HCEC 1CT (cell line): ENCODE data around the gene SHISA5.
"Not testable (repeated sequence)": the region's sequence is repeated elsewhere in the genome, so short reads cannot be mapped to it uniquely, and the experiment has no call there.

ENCODE experiments used
- DNase-seq: peaks from one replicate; pipeline ENCODE4 v3.0.0-alpha.2; 2017

The SHISA5 gene

GRCh38 chr3:48518638-48519276 is 14.8 kb upstream of the SHISA5 start:
- DNase-seq = no peak

GRCh38 chr3:48518069-48518468 is 14.1 kb upstream of the SHISA5 start:
- DNase-seq = no peak

GRCh38 chr3:48516571-48516970 is 12.6 kb upstream of the SHISA5 start:
- no peak for DNase-seq

GRCh38 chr3:48514431-48515227 is 10.7 kb upstream of the SHISA5 start:
- DNase-seq = no peak

- DNase-seq = no peak
Observed at GRCh38 chr3:48511551-48511950, 7.6 kb upstream of the SHISA5 start.

GRCh38 chr3:48507256-48508061 is 3.5 kb upstream of the SHISA5 start:
- DNase-seq = peak; percentile 7

- no peak for DNase-seq
Observed at GRCh38 chr3:48505968-48506504, 2.1 kb upstream of the SHISA5 start.

- no peak for DNase-seq
Observed at GRCh38 chr3:48505146-48505545, 1.2 kb upstream of the SHISA5 start.

- DNase-seq = peak; percentile 45
Observed at GRCh38 chr3:48503401-48504050, 448 bp downstream of the SHISA5 start.

- DNase-seq = no peak
Observed at GRCh38 chr3:48502728-48503168, 1.2 kb downstream of the SHISA5 start.

GRCh38 chr3:48502121-48502520 is 1.9 kb downstream of the SHISA5 start:
- no peak for DNase-seq

GRCh38 chr3:48501196-48501595 is 2.8 kb downstream of the SHISA5 start:
- DNase-seq = no peak

GRCh38 chr3:48500656-48501055 is 3.3 kb downstream of the SHISA5 start:
- DNase-seq = no peak

- no peak for DNase-seq
Observed at GRCh38 chr3:48493203-48493501, 10.8 kb downstream of the SHISA5 start.

GRCh38 chr3:48492461-48493202 is 11.3 kb downstream of the SHISA5 start:
- no peak for DNase-seq

- no peak for DNase-seq
Observed at GRCh38 chr3:48486952-48487351, 17.0 kb downstream of the SHISA5 start.

GRCh38 chr3:48482822-48483221 is 21.2 kb downstream of the SHISA5 start:
- DNase-seq = not testable (repeated sequence)

GRCh38 chr3:48480891-48481290 is 23.1 kb downstream of the SHISA5 start:
- not testable (repeated sequence) for DNase-seq

GRCh38 chr3:48478626-48479555 is 25.1 kb downstream of the SHISA5 start:
- DNase-seq = no peak

- DNase-seq = no peak
Observed at GRCh38 chr3:48477959-48478520, 25.9 kb downstream of the SHISA5 start.
